Natural killer cell treated with Interleukin-12 subunit alpha and Interleukin-12 subunit beta and Interleukin-15 and Interleukin-18, amount 100 ng/mL, for 72 hours (primary cell): ENCODE measurements around the gene LIPG. TPM values are rescaled to one million over a fixed set of nuclear protein-coding genes. Genes with fewer than 3 reads are reported as not detected.
"Not testable (repeated sequence)": the region's sequence is repeated elsewhere in the genome, so short reads cannot be mapped to it uniquely, and the experiment has no call there.

Experiments
- ATAC-seq, 2 donors: fragments of 150-1000 bp; cut with Tn5 transposase in 1 of 2; sonication (Bioruptor Pico), chemical (Tn5 transposase) in 1 of 2; 2 replicates each; pipeline ENCODE4 v1.10.0; 2021
- DNase-seq: peaks from one replicate; pipeline ENCODE4 v3.0.0; 2022; ENCODE audit warnings: low spot score
- H3K27ac Mint-ChIP-seq, 2 donors: 1 replicate in 1 of 2; 2 replicates in 1 of 2; pipeline ENCODE4 v1.8.0; 2022; ENCODE audit warnings: mixed read lengths in 2 of 2, mild to moderate bottlenecking in 1 of 2, moderate library complexity in 1 of 2
- H3K27me3 Mint-ChIP-seq, 2 donors: 1 replicate in 1 of 2; 2 replicates in 1 of 2; pipeline ENCODE4 v1.8.0; 2022; ENCODE audit warnings: mixed read lengths in 2 of 2
- H3K36me3 Mint-ChIP-seq: one replicate; pipeline ENCODE4 v1.8.0; 2022; ENCODE audit warnings: mixed read lengths
- H3K4me1 Mint-ChIP-seq, 2 donors: 1 replicate in 1 of 2; 2 replicates in 1 of 2; pipeline ENCODE4 v1.8.0; 2022; ENCODE audit warnings: low read depth in 2 of 2, mixed read lengths in 2 of 2, mild to moderate bottlenecking in 1 of 2
- H3K4me3 Mint-ChIP-seq: one replicate; pipeline ENCODE4 v1.8.0; 2022; ENCODE audit warnings: mixed read lengths
- H3K9me3 Mint-ChIP-seq: 2 replicates; pipeline ENCODE4 v1.8.0; 2022; ENCODE audit warnings: mixed read lengths
- total RNA-seq, 2 donors: library from RNA; stranded (reverse); gene quantifications; one replicate each; pipeline ENCODE4 v1.2.3, GENCODE V29; 2022

Gene LIPG
- total RNA-seq, 2 donors from 2014 or later = 0.19 TPM; not detected in 1

- ATAC-seq (no peak), DNase-seq (no peak)
- Mint-ChIP-seq H3K27ac (no peak overlapping the region), H3K9me3 (no peaks in the 10 kb centered on the region), H3K4me3 (no peak overlapping the region), H3K36me3 (no peaks in the 10 kb centered on the region), H3K4me1 (no peaks in the 10 kb centered on the region), H3K27me3 (peaks cover 9% of the 10 kb centered on the region in 2 donors)
Observed at GRCh38 chr18:49570836-49571235, 9.0 kb downstream of the LIPG start.

- Mint-ChIP-seq H3K27ac (no peak overlapping the region), H3K9me3 (no peaks in the 10 kb centered on the region), H3K4me3 (no peak overlapping the region), H3K36me3 (no peaks in the 10 kb centered on the region), H3K4me1 (no peaks in the 10 kb centered on the region), H3K27me3 (peaks cover 0 to 2% of the 10 kb centered on the region in 2 donors)
- no peak for ATAC-seq
- no peak for DNase-seq
Observed at GRCh38 chr18:49572611-49573345, 10.9 kb downstream of the LIPG start.

- no peaks in the 10 kb centered on the region for H3K36me3 Mint-ChIP-seq
- H3K9me3 Mint-ChIP-seq = no peaks in the 10 kb centered on the region
- H3K4me3 Mint-ChIP-seq = no peak overlapping the region
- DNase-seq (no peak), ATAC-seq (no peak)
- H3K27me3 Mint-ChIP-seq = peaks cover 0 to 2% of the 10 kb centered on the region in 2 donors
- no peaks in the 10 kb centered on the region for H3K4me1 Mint-ChIP-seq
- no peak overlapping the region for H3K27ac Mint-ChIP-seq
Observed at GRCh38 chr18:49573835-49574234, 12.0 kb downstream of the LIPG start.

GRCh38 chr18:49579041-49579440 is 17.2 kb downstream of the LIPG start:
- not testable (repeated sequence) for H3K4me3 Mint-ChIP-seq, H3K4me1 Mint-ChIP-seq, DNase-seq, ATAC-seq, H3K36me3 Mint-ChIP-seq, H3K9me3 Mint-ChIP-seq, H3K27ac Mint-ChIP-seq
- H3K27me3 Mint-ChIP-seq = peaks cover 9 to 21% of the 10 kb centered on the region in 2 donors

- not testable (repeated sequence) for DNase-seq, H3K9me3 Mint-ChIP-seq, ATAC-seq, H3K36me3 Mint-ChIP-seq, H3K4me1 Mint-ChIP-seq, H3K4me3 Mint-ChIP-seq, H3K27ac Mint-ChIP-seq
- H3K27me3 Mint-ChIP-seq = peaks cover 9 to 21% of the 10 kb centered on the region in 2 donors
Observed at GRCh38 chr18:49579583-49579982, 17.7 kb downstream of the LIPG start.

- no peak overlapping the region for H3K4me3 Mint-ChIP-seq
- H3K9me3 Mint-ChIP-seq = no peaks in the 10 kb centered on the region
- no peaks in the 10 kb centered on the region for H3K36me3 Mint-ChIP-seq
- peaks cover 9 to 21% of the 10 kb centered on the region in 2 donors for H3K27me3 Mint-ChIP-seq
- no peak overlapping the region for H3K27ac Mint-ChIP-seq
- H3K4me1 Mint-ChIP-seq = no peaks in the 10 kb centered on the region
- ATAC-seq = no peak
- DNase-seq = no peak
Observed at GRCh38 chr18:49580279-49580678, 18.4 kb downstream of the LIPG start.

- no peaks in the 10 kb centered on the region for H3K9me3 Mint-ChIP-seq
Observed at GRCh38 chr18:49581371-49581770, 19.5 kb downstream of the LIPG start.

GRCh38 chr18:49582579-49582978 is 20.7 kb downstream of the LIPG start:
- Mint-ChIP-seq H3K27me3 (peaks cover 9 to 21% of the 10 kb centered on the region in 2 donors), H3K27ac (no peak overlapping the region), H3K4me1 (no peaks in the 10 kb centered on the region), H3K4me3 (no peak overlapping the region), H3K9me3 (no peaks in the 10 kb centered on the region), H3K36me3 (no peaks in the 10 kb centered on the region)
- DNase-seq (no peak), ATAC-seq (no peak)

More at GRCh38 chr18:49581371-49581770, 19.5 kb downstream of the LIPG start:
- no peaks in the 10 kb centered on the region for H3K36me3 Mint-ChIP-seq
- no peak overlapping the region for H3K27ac Mint-ChIP-seq
- H3K4me1 Mint-ChIP-seq = no peaks in the 10 kb centered on the region
- peaks cover 9 to 21% of the 10 kb centered on the region in 2 donors for H3K27me3 Mint-ChIP-seq
- ATAC-seq = no peak
- H3K4me3 Mint-ChIP-seq = no peak overlapping the region
- DNase-seq = no peak

GRCh38 chr18:49584394-49584793 is 22.5 kb downstream of the LIPG start:
- Mint-ChIP-seq H3K27ac (no peak overlapping the region), H3K36me3 (no peaks in the 10 kb centered on the region), H3K4me1 (no peaks in the 10 kb centered on the region), H3K9me3 (no peaks in the 10 kb centered on the region), H3K4me3 (no peak overlapping the region), H3K27me3 (peaks cover 9 to 21% of the 10 kb centered on the region in 2 donors)
- ATAC-seq (no peak), DNase-seq (no peak)

- not testable (repeated sequence) for DNase-seq, ATAC-seq, H3K27ac Mint-ChIP-seq, H3K36me3 Mint-ChIP-seq, H3K4me1 Mint-ChIP-seq, H3K9me3 Mint-ChIP-seq, H3K4me3 Mint-ChIP-seq
- peaks cover 9 to 21% of the 10 kb centered on the region in 2 donors for H3K27me3 Mint-ChIP-seq
Observed at GRCh38 chr18:49584951-49585350, 23.1 kb downstream of the LIPG start.

- DNase-seq = no peak
- Mint-ChIP-seq H3K27ac (no peak overlapping the region), H3K36me3 (no peaks in the 10 kb centered on the region), H3K9me3 (no peaks in the 10 kb centered on the region), H3K4me1 (no peaks in the 10 kb centered on the region), H3K27me3 (peaks cover 11 to 19% of the 10 kb centered on the region in 2 donors), H3K4me3 (no peak overlapping the region)
- no peak for ATAC-seq
Observed at GRCh38 chr18:49585781-49586663, 24.2 kb downstream of the LIPG start.

GRCh38 chr18:49588171-49588570 is 26.3 kb downstream of the LIPG start:
- Mint-ChIP-seq H3K36me3 (no peaks in the 10 kb centered on the region), H3K4me1 (no peaks in the 10 kb centered on the region), H3K27me3 (peaks cover 10 to 16% of the 10 kb centered on the region in 2 donors), H3K4me3 (no peak overlapping the region), H3K9me3 (no peaks in the 10 kb centered on the region), H3K27ac (no peak overlapping the region)
- DNase-seq (no peak), ATAC-seq (no peak)

GRCh38 chr18:49588971-49589370 is 27.1 kb downstream of the LIPG start:
- ATAC-seq = peak in 1 of 2 donors; percentile 12
- H3K36me3 Mint-ChIP-seq = no peaks in the 10 kb centered on the region
- H3K4me1 Mint-ChIP-seq = no peaks in the 10 kb centered on the region
- H3K4me3 Mint-ChIP-seq = no peak overlapping the region
- DNase-seq = no peak
- H3K9me3 Mint-ChIP-seq = no peaks in the 10 kb centered on the region
- peaks cover 10 to 13% of the 10 kb centered on the region in 2 donors for H3K27me3 Mint-ChIP-seq
- no peak overlapping the region for H3K27ac Mint-ChIP-seq

GRCh38 chr18:49590608-49591007 is 28.8 kb downstream of the LIPG start:
- Mint-ChIP-seq H3K4me3 (no peak overlapping the region), H3K27me3 (peaks cover 13% of the 10 kb centered on the region in 2 donors), H3K27ac (no peak overlapping the region), H3K9me3 (no peaks in the 10 kb centered on the region), H3K36me3 (no peaks in the 10 kb centered on the region), H3K4me1 (no peaks in the 10 kb centered on the region)
- peak in 1 of 2 donors; percentile 28 for ATAC-seq
- no peak for DNase-seq
